ENCODE results near the gene RBM7. TPM values are rescaled to one million over a fixed set of nuclear protein-coding genes. Genes with fewer than 3 reads are reported as not detected.

The RBM7 gene
- total RNA-seq, 1 experiment from 2014 or later = 27.9 TPM

DNA sequence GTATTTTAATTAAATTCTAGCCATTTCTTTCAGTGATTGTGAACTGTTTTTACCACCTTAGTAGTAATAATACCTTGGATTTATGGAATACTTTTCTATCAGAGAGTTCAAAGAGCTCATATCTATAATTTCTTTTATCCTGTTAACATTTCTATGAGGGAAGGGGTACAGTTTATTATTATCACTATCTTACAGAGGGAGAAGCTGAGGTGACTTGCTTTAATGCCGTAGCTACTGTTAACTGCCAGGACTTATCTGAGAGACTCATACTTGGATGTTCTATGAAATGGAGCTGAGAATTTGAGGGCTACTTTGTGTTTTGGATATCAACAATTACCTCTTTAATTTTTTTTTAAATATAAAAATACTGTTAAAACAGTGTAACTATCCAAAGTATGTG, 42.1 kb downstream of the RBM7 start:
- Histone ChIP-seq H3K9me2 (ENCODE audit: insufficient read depth) (no peaks in the 10 kb centered on the region), H3K27me3 (ENCODE audit: insufficient read depth, low read length) (no peaks in the 10 kb centered on the region), H3K9me3 (ENCODE audit: control insufficient read depth in 1 of 2, insufficient read depth in 1 of 2, low read depth in 1 of 2, low read length in 2 of 2) (no peaks in the 10 kb centered on the region), H3K4me2 (ENCODE audit: low read length) (no peak overlapping the region), H3K79me2 (ENCODE audit: insufficient read depth, low read length) (peaks cover 77% of the 10 kb centered on the region), H4K20me1 (ENCODE audit: insufficient read depth) (no peaks in the 10 kb centered on the region), H3K27ac (ENCODE audit: low read depth, low read length) (no peak overlapping the region), H3K36me3 (ENCODE audit: control insufficient read depth in 1 of 2, insufficient read depth in 2 of 2, low read length in 2 of 2) (peaks cover 5 to 14% of the 10 kb centered on the region in 2 experiments; a peak in 3 of 4 replicates), H2AFZ (ENCODE audit: low read depth, low read length, poor library complexity, severe bottlenecking) (no peak overlapping the region), H3K4me3 (replicated peaks in 1 of 2; ENCODE audit: low read depth in 1 of 2, low read length in 2 of 2) (no peak overlapping the region), H3K4me1 (ENCODE audit: control insufficient read depth in 1 of 2, insufficient read depth in 2 of 2, low read length in 2 of 2) (peaks cover 5 to 19% of the 10 kb centered on the region in 2 experiments; a peak in 3 of 4 replicates), H3K9ac (ENCODE audit: low read length) (no peak overlapping the region)
- POLR2A ChIA-PET = no interaction called here
- no peak for DNase-seq (ENCODE audit: low read depth, low spot score)
- no TSS peak for BruUV-seq (replicated peaks)
- CTCF ChIA-PET = no interaction called here
- intact Hi-C loops (cut with micrococcal nuclease) = no loop called here
- ATAC-seq = no peak
- RAD21 ChIA-PET (ENCODE audit: low non-redundant PET in 1 of 2, low total read pairs in 2 of 2, uncharacterized antibody in 2 of 2, unreplicated experiment in 2 of 2) = no interaction called here
- TF ChIP-seq SIN3A (IDR thresholded peaks at IDR 0.05; ENCODE audit: low read depth) (no peak), TCF7L2 (IDR thresholded peaks at IDR 0.05; ENCODE audit: borderline replicate concordance, extremely low read depth, insufficient read depth, insufficient read length) (no peak), EGR1 (IDR thresholded peaks at IDR 0.05; ENCODE audit: low read depth) (no peak), POLR2A (IDR thresholded peaks at IDR 0.05; ENCODE audit: borderline replicate concordance, extremely low read depth, insufficient read depth, insufficient read length) (no peak), SP1 (IDR thresholded peaks at IDR 0.05; ENCODE audit: low read depth) (no peak), ZNF274 (IDR thresholded peaks at IDR 0.05; ENCODE audit: low read depth, low read length) (no peak), ELF1 (IDR thresholded peaks at IDR 0.05; ENCODE audit: borderline replicate concordance, low read depth) (no peak)
- TF ChIP-seq, protein P1, sequence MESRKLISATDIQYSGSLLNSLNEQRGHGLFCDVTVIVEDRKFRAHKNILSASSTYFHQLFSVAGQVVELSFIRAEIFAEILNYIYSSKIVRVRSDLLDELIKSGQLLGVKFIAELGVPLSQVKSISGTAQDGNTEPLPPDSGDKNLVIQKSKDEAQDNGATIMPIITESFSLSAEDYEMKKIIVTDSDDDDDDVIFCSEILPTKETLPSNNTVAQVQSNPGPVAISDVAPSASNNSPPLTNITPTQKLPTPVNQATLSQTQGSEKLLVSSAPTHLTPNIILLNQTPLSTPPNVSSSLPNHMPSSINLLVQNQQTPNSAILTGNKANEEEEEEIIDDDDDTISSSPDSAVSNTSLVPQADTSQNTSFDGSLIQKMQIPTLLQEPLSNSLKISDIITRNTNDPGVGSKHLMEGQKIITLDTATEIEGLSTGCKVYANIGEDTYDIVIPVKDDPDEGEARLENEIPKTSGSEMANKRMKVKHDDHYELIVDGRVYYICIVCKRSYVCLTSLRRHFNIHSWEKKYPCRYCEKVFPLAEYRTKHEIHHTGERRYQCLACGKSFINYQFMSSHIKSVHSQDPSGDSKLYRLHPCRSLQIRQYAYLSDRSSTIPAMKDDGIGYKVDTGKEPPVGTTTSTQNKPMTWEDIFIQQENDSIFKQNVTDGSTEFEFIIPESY (IDR thresholded peaks at IDR 0.05; ENCODE audit: extremely low read depth, insufficient replicate concordance, low read length) = no peak
- TF ChIP-seq, protein P2, sequence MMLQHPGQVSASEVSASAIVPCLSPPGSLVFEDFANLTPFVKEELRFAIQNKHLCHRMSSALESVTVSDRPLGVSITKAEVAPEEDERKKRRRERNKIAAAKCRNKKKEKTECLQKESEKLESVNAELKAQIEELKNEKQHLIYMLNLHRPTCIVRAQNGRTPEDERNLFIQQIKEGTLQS (IDR thresholded peaks at IDR 0.05) = no peak

All from HCT116 (cell line).